Posterior cingulate gyrus (tissue), 11 donors: ENCODE results near the gene IGF1R.
A peak's percentile ranks its signal among the peaks of the same experiment; 100 is the strongest.
"Not testable (repeated sequence)": the region's sequence is repeated elsewhere in the genome, so short reads cannot be mapped to it uniquely, and the experiment has no call there.

Source experiments
- DNase-seq, 10 donors: peaks; one replicate each; pipeline versions ENCODE4 v3.0.0 to v3.0.0-alpha.2; 2020 to 2021; ENCODE audit warnings: mixed read lengths in 3 of 10
- intact Hi-C: fragments of 100-400 bp; cut with DNase I; formaldehyde crosslinking; loops from one replicate; pipeline ENCODE4 v1.15.1; 2023

Gene IGF1R

DNA sequence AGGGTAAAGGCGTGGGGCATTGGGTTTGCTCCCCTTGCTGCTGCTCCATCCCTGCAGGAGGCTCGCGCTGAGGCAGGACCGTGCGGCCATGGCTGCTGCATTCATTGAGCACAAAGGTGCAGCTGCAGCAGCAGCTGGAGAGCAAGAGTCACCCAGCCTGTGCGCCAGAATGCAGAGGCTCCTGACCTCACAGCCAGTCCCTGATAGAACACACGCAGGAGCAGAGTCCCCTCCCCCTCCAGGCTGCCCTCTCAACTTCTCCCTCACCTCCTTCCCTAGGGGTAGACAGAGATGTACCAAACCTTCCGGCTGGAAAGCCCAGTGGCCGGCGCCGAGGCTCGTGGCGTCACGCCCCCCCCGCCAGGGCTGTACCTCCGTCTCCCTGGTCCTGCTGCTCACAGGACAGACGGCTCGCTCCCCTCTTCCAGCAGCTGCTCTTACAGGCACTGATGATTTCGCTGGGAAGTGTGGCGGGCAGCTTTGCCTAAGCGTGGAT lies 312.3 kb downstream of the IGF1R start:
- peak in 1 of 10 donors; percentile 80 for DNase-seq
- intact Hi-C loops, result no loop called here

DNA sequence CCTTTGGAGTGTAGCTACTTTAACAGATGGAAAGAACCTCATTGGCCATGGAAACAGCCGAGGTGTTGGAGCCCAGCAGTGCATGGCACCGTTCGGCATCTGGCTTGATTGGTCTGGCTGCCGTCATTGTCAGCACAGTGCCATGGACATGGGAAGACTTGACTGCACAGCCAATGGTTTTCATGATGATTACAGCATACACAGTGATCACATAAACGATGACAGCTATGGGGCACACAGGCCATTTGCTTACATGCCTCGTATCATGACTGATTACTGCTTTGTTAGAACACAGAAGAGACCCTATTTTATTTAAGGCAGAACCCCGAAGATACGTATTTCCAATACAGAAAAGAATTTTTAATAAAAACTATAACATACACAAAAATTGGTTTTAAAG lies 315.1 kb downstream of the IGF1R start:
- intact Hi-C loops, result no loop called here
- DNase-seq, result peak in 1 of 10 donors; percentile 36

DNA sequence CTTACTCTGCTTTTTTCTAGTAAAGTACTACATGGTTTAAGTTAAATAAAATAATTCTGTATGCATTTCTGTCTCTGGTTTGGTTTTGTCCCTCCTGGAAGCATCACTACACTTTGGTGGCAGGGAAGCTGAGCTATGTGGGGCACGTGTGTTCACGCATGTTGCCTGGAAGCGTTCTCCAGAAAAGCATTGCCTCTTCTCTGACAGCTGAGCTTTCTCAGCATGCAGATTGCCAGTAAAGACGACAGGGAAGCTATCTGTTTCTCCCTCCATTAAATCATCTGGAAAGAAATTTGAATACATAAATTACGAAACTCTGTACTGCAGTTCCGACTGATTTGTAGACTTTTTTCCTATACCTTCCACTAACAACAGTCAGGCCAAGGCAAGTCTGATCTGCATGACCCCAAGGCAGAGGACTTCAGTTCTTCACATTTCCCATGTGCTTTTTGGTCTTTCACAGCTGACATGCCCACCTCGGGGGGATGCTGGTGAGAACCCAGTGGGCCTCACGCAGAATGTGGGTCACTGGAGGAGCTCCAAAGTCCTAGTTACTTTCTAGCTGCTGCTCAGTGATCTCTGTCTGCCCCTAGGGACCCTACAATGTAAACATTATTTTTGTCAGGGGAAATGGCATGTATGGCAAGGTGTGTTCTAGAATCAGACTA lies 316.3 kb downstream of the IGF1R start:
- DNase-seq, result peak in 1 of 10 donors; percentile 50
- intact Hi-C loops, result no loop called here

DNA sequence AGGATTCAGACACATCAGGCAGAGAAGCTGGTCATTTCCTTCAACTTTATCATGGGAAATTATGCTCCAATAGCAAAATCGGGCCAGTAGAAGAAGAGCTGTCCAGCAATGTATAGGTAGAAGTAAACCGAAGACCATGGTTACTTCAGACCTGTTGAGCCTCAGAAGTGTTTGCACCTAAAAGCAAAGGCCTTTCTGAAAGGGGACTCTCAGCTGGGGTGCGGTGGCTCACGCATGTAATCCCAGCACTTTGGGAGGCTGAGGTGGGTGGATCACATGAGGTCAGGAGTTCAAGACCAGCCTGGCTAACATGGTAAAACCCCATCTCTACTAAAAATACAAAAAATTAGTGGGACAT lies 316.8 kb downstream of the IGF1R start:
- DNase-seq, result peak in 1 of 10 donors; percentile 3
- intact Hi-C loops, result not testable (repeated sequence)

DNA sequence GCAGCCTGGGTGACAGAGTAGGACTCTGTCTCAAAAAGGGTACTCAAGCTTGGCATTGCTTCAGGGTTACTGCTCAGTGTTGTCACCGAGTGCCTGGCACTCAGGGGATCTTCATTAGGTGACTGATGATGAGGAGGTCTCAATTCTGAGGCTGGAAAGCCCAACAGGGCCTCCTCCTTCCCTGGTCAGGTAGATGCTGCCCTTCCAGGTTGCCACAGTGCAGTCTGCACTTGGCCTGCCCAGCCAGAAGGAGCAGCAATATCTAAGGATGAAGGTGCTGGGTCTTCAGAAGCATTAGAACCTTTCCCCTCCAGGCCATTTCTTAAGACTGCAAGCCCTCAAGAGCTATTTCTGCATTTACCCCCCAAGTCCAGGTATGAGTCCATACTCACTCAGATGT lies 317.3 kb downstream of the IGF1R start:
- intact Hi-C loops, result no loop called here
- peak in 1 of 10 donors; percentile 4 for DNase-seq

GRCh38 chr15:98966091-98966787 lies 317.9 kb downstream of the IGF1R start:
- intact Hi-C loops, result no loop called here

DNA sequence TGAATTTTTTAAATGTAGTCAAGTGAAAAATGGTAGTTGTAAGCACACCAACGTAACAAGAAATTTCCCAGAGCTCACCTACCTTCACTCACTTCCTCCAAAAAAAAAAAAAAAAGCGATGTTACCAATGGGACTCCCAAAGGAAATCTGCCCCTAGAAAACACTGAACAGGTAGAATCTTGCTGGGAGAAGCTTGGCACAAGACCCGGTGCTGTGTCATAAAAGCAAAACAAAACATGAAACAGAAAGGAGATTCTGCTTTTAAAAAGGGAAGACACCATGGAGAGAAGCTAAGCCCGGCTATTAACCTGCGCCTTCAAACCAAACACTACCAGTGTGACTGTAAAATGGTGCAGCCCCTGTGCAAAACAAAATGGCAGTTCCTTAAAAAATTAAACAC lies 318.8 kb downstream of the IGF1R start:
- intact Hi-C loops, result no loop called here
- DNase-seq, result no peak

More at GRCh38 chr15:98966091-98966787, 317.9 kb downstream of the IGF1R start:
- peak in 1 of 10 donors; percentile 65 for DNase-seq

- intact Hi-C loops, result no loop called here
- DNase-seq, result peak in 1 of 10 donors; percentile 12
These were observed 319.6 kb downstream of the IGF1R start for GRCh38 chr15:98967916-98968315.

DNA sequence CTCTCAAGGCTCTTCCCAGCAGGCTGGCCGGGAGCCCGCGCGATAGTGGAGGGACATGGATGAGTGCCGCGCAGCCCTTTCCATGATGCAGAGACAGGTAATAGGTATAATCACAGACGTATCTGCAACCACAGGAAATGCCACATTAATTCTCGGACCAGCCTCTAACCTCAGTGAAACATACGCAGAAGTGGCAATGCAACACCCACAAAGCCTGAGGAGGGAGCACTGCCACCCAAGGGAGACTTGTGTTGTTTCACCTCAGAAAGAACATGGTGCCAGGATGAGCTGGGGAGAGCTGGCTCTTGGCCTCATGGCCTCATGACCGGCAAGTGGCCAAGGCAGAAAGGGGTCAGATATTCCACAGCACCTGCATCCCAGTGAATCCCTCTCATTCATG lies 320.2 kb downstream of the IGF1R start:
- DNase-seq, result peak in 1 of 10 donors; percentile 52
- intact Hi-C loops, result no loop called here

DNA sequence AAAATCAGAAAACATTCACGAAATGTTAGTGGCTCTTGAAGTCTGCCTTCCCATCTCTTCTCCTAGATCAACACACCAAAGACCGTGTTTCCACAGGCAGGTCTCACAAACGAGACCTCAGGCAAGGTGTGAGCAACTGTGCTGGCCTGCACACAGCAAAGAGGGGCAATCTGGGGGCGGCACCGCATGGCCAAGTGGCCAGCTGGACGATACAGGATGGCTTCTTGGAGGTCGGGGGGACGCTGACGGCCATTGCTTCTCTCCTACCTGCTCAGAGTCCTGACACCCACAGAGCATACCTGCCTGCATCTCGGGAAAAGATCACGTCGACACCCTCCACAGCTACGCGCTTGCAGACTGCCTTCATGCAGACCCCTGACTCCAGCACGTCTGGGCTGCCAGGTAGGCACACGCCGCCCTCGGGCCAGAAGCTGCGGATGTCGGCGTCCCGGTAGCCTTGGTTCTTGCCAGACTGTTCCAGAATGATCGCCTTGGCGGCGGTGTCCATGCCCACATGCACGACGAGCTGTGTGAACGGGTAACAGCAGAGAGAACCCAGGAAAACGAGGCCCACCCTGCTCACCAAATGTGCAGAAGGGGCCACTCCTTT lies 320.9 kb downstream of the IGF1R start:
- intact Hi-C loops, result no loop called here
- peak in 1 of 10 donors; percentile 62 for DNase-seq

DNA sequence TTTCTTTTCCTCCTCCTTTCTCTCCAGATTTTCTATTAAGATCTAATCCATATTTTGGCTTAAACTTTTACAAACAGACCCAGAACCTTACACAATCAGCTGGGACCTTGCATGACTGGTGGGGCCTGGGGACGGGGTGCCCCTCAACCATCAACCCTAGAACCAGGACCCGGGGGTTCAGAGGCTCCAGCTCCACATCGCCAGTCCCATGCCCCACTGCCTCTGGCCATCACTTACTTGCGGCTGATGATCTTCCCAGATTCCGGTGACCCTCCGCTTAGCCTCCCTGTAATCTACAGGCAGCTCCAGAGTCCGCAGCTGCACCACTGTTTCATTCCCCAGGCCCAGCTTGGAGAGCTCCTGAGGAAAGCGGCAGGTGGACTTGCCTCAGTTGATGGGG lies 322.5 kb downstream of the IGF1R start:
- intact Hi-C loops, result no loop called here
- DNase-seq, result peak in 1 of 10 donors; percentile 49

GRCh38 chr15:98976500-98976899 lies 328.2 kb downstream of the IGF1R start:
- intact Hi-C loops, result no loop called here
- peak in 1 of 10 donors; percentile 3 for DNase-seq

- no peak for DNase-seq
- intact Hi-C loops, result no loop called here
These were observed 329.1 kb downstream of the IGF1R start for GRCh38 chr15:98977441-98977840.

GRCh38 chr15:98978153-98978552 lies 329.8 kb downstream of the IGF1R start:
- peak in 1 of 10 donors; percentile 16 for DNase-seq
- intact Hi-C loops, result no loop called here

GRCh38 chr15:98980899-98981228 lies 332.5 kb downstream of the IGF1R start:
- DNase-seq, result peak in 1 of 10 donors; percentile 33

DNA sequence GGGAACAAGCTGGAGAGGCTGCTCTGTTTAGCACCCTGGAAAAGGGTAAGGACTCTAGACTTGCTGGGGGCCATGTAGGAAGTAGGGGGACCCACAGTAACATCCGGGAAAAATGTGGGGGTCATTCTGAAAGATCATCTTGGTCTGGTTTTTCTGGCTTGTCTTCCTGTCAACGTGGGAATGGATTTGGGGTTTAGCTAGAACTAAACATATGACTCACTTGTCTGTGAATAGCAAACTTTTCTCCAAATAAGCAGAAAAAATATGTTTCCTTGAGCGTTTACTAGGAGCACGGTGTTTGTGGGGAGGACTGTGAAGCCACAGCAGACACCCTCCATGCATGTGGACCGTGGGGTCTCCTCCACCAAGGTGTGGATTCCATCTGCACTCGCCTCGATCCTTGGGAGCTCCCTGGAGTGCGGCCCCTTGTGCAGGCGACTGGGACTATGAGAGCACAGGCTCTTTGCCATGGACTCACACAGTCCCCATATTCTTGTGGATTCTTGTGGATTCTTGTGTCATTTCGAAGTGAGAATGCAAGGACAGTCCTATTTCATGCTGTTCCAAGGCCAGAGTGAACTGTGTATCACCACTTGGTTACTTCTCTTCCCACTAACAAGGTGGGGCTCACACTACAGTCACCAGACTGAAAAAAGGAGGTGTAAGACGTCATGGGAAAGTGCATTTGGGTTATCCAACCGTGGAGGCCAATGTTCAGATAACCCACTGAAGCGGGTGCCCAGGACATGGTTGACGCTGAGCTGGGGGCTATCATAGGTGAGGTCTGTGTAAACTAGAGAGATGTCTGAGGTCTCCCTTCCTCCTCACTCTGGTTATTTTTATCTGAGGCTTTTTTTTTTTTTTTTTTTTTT lies 333.7 kb downstream of the IGF1R start:
- intact Hi-C loops, result no loop called here
- peak in 1 of 10 donors; percentile 30 for DNase-seq

More at GRCh38 chr15:98980899-98981228, 332.5 kb downstream of the IGF1R start:
- intact Hi-C loops, result no loop called here

GRCh38 chr15:98983334-98983733 lies 335.0 kb downstream of the IGF1R start:
- peak in 1 of 10 donors; percentile 9 for DNase-seq
- intact Hi-C loops, result no loop called here

DNA sequence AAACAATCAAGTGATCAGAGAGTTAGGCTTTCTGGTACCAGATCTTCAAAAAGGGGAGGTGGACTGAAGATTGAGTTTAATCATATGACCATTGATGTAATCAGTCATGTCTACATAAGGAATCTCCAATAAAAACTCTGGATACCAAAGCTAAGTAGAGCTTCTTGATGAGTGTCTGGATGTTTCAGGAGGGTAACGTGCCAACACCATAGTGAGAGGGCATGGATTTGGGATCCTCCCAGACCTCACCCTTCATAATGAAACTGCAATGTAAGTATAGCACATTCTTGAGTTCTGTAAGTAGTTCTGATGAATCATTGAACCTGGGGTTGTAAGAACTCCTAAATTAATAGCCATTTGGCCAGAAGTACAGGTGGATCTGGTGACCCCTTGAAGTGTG lies 337.9 kb downstream of the IGF1R start:
- DNase-seq, result no peak
- intact Hi-C loops, result no loop called here

- no peak for DNase-seq
- intact Hi-C loops, result no loop called here
These were observed 346.6 kb downstream of the IGF1R start for GRCh38 chr15:98994892-98995291.

DNA sequence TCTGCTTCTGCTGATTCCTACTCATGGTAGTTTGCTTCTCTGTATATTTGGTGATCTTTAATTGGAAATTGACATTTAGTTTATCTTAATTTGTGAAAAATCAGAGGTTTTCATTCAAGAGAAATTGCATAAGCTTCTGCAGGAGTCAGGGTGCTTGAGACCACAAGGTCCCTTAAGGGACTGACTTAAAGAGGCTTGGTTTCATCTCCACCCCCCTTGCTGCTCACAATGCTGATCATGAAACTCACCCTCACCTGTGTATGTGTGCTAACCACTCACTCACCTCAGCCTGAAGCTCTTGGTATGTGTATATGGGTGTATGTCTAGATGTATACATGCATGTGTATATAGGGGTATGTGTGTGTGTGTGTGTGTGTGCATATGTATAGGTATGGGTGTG lies 347.8 kb downstream of the IGF1R start:
- intact Hi-C loops, result no loop called here
- DNase-seq, result no peak

DNA sequence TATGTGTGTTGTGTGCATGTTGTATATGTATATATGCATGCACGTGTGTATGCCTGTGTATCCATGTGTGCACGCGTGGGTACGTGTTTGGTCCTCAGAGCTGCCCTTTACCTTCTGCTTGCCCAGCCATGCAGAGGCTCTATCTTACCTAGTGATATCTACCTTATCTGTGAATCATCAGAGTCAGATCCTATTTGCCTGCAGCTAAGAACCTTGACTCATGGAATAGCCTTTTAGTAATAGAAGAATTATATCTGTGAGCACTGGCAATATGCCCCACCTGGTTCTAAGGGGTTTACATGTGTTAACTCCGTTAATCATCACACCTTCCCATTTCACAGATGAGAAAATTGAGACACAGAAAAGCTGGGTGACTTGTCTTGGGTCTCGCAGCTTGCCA lies 348.3 kb downstream of the IGF1R start:
- no peak for DNase-seq
- intact Hi-C loops, result no loop called here
